Renal cortex interstitium (tissue), 15 donors: ENCODE results near the gene BCL6. TPM values are rescaled to one million over a fixed set of nuclear protein-coding genes. Genes with fewer than 3 reads are reported as not detected.
A peak's percentile ranks its signal among the peaks of the same experiment; 100 is the strongest.

Experiments
- DNase-seq, 11 donors: peaks; one replicate each; pipeline ENCODE4 v3.0.0-alpha.2; 2013; ENCODE audit warnings: low read depth in 9 of 11, low spot score in 4 of 11; ENCODE audit errors: extremely low read depth in 1 of 11
- long read RNA-seq, 16 experiments: transcript quantifications; one replicate each; lab custom pipeline, GENCODE V29; 2026
- polyA plus RNA-seq, 3 donors: library from polyadenylated mRNA; unstranded; fragments of 120-200 nt; gene quantifications; one replicate each; pipeline ENCODE4 v1.2.1, GENCODE V29; 2013; ENCODE audit not compliant: insufficient read length in 3 of 3

Gene BCL6
- 10 to 100 TPM; 10.8 to 18.9 (median 11.4) TPM for polyA plus RNA-seq
- long read RNA-seq, donor 1: 0 reads
- long read RNA-seq, donor 2: 0 reads
- long read RNA-seq, donor 3: 0 reads
- long read RNA-seq, donor 4, partial matches to known transcripts: 0 of 3 reads
- long read RNA-seq, donor 4, other reads (novel, unspliced or antisense): 0 of 3 reads
- long read RNA-seq, donor 5: 0 reads
- long read RNA-seq, donor 6: 0 reads
- long read RNA-seq, donor 7, partial matches to known transcripts: 0 of 1 reads
- long read RNA-seq, donor 7, other reads (novel, unspliced or antisense): 0 of 1 reads
- long read RNA-seq, donor 8: 0 reads
- long read RNA-seq, donor 9: 0 reads
- long read RNA-seq, donor 10: 0 reads
- long read RNA-seq, donor 11, partial matches to known transcripts: 0 of 1 reads
- long read RNA-seq, donor 11, other reads (novel, unspliced or antisense): 0 of 1 reads
- long read RNA-seq, donor 12, partial matches to known transcripts: 0 of 1 reads
- long read RNA-seq, donor 12, other reads (novel, unspliced or antisense): 0 of 1 reads
- long read RNA-seq, donor 13: 0 reads
- long read RNA-seq, donor 14, partial matches to known transcripts: 0 of 1 reads
- long read RNA-seq, donor 14, other reads (novel, unspliced or antisense): 0 of 1 reads
- long read RNA-seq, donor 15: 0 reads
- long read RNA-seq, donor 16, partial matches to known transcripts: 6 of 6 reads
- long read RNA-seq, donor 16, other reads (novel, unspliced or antisense): 0 of 6 reads

GRCh38 chr3:187745201-187746058 is at the start of gene BCL6:
Gene BCL6, minus strand, starts transcription at chr3:187745468. Its CDS starts 11,775 bp downstream, at chr3:187733693.
- peak; percentile 94 to 100 (median 97) for DNase-seq

- DNase-seq: no peak
These were observed 49.5 kb upstream of the BCL6 start for GRCh38 chr3:187794731-187795130.

- DNase-seq: no peak
These were observed 48.4 kb upstream of the BCL6 start for GRCh38 chr3:187793618-187794017.

- DNase-seq: no peak
These were observed 47.3 kb upstream of the BCL6 start for GRCh38 chr3:187792521-187792920.

GRCh38 chr3:187789872-187790271 is 44.6 kb upstream of the BCL6 start:
- DNase-seq: no peak

- no peak for DNase-seq
These were observed 44.0 kb upstream of the BCL6 start for GRCh38 chr3:187788984-187789857.

GRCh38 chr3:187783098-187783497 is 37.8 kb upstream of the BCL6 start:
- DNase-seq: no peak

GRCh38 chr3:187782006-187782405 is 36.7 kb upstream of the BCL6 start:
- DNase-seq: no peak

GRCh38 chr3:187781001-187781400 is 35.7 kb upstream of the BCL6 start:
- no peak for DNase-seq

GRCh38 chr3:187778726-187779125 is 33.5 kb upstream of the BCL6 start:
- no peak for DNase-seq

GRCh38 chr3:187777331-187777941 is 32.2 kb upstream of the BCL6 start:
- no peak for DNase-seq

- DNase-seq: no peak
These were observed 30.3 kb upstream of the BCL6 start for GRCh38 chr3:187775549-187775948.

- DNase-seq: no peak
These were observed 29.0 kb upstream of the BCL6 start for GRCh38 chr3:187774185-187774789.

- DNase-seq: no peak
These were observed 28.2 kb upstream of the BCL6 start for GRCh38 chr3:187773233-187774184.

GRCh38 chr3:187770224-187770623 is 25.0 kb upstream of the BCL6 start:
- DNase-seq: no peak

GRCh38 chr3:187769771-187770170 is 24.5 kb upstream of the BCL6 start:
- no peak for DNase-seq
